Tibial nerve (tissue), 3 donors: Measurements from ENCODE around the gene MICAL2.

Experiments
- POLR2A ChIP-seq, 2 donors: fragments of 450-650 bp; IDR thresholded peaks; one replicate each; pipeline ENCODE4 v1.6.1; 2017; ENCODE audit warnings: antibody characterized with exemption in 2 of 2, mild to moderate bottlenecking in 2 of 2, moderate library complexity in 2 of 2
- TF ChIP-seq, protein P1 (sequence below), 5 experiments: fragments of 200-600 bp in 3 of 5; fragments of 450-650 bp in 2 of 5; sonication (generic) in 3 of 5; IDR thresholded peaks; one replicate each; pipeline ENCODE4 v1.5.1; 2016 to 2019; ENCODE audit warnings: antibody characterized with exemption in 5 of 5, mild to moderate bottlenecking in 3 of 5, moderate library complexity in 2 of 5

DNA sequence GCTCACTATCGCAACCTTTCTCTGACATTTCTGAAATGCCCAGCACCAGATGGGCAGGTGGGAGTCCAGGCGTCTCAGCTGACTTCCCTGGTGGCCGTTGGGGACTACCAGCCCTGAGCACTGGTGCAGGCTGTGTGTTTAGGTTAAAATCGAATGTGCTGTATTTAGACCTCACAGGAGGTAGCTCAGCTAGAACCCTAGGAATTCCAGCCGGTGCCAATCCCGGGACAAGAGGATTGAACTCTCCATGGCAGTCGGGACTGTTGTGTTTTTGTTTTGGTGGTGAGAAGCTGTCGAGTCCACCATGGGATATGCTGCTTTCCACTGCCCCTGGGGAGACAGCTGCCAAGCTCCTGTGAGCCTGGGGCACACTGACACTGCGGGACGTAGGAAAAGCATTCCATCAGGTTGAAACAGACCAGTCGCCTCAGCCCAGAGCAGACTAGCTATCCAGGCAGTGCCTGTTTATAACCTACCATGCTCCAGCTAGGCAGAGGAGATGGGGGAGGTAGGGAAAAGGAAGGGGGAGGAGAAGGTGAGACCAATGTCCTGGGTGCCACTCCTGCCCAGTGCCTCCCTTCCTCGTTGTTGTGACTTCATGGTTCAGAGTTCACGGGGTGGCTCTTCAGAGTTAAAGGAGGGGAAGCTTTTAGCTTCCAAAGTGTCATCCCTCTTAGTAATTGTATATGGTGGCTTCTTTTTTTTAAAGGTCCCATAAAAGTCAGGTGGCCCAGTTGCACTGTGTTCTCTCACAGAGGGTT, 53.0 kb downstream of the MICAL2 start:
- TF ChIP-seq, protein P1, sequence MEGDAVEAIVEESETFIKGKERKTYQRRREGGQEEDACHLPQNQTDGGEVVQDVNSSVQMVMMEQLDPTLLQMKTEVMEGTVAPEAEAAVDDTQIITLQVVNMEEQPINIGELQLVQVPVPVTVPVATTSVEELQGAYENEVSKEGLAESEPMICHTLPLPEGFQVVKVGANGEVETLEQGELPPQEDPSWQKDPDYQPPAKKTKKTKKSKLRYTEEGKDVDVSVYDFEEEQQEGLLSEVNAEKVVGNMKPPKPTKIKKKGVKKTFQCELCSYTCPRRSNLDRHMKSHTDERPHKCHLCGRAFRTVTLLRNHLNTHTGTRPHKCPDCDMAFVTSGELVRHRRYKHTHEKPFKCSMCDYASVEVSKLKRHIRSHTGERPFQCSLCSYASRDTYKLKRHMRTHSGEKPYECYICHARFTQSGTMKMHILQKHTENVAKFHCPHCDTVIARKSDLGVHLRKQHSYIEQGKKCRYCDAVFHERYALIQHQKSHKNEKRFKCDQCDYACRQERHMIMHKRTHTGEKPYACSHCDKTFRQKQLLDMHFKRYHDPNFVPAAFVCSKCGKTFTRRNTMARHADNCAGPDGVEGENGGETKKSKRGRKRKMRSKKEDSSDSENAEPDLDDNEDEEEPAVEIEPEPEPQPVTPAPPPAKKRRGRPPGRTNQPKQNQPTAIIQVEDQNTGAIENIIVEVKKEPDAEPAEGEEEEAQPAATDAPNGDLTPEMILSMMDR (IDR thresholded peaks at IDR 0.05): no peak
- no peak for TF ChIP-seq POLR2A (IDR thresholded peaks at IDR 0.05)
